MM.1S (cell line): ENCODE measurements around the gene CLEC2A.

ENCODE experiments used
- CTCF ChIP-seq: fragments of 300-600 bp; sonication (generic); IDR thresholded peaks from 2 replicates; pipeline ENCODE4 v1.5.1; 2016; ENCODE audit warnings: antibody characterized with exemption, low read length, mixed read lengths
- EZH2 ChIP-seq: fragments of 300-600 bp; sonication (generic); optimal IDR thresholded peaks from 2 replicates; pipeline ENCODE3; 2017; ENCODE audit warnings: low read depth, mild to moderate bottlenecking, antibody characterized with exemption, low read length, mixed read lengths

DNA sequence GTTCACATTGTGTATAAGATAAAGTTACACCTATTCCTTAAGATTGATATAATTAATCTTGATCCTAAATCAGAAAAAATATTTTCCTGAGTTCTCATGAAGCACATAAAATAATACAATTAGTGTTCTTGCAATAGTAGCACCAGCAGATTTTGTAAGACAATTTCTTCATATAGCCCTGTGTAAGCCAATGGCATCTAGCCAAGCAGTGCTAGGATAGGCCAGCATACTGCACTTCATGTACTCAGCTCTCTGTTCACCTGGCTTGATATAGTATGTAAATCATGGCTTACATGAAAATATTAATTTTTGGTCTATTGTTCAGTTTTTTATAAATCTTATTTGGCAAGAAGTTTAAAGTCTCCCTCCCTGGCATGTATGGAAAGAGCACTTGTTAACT, 49.0 kb downstream of the CLEC2A start:
- TF ChIP-seq CTCF (no peak), EZH2 (no peak)
